Measurements from ENCODE around the gene ZNF775.
A peak's percentile ranks its signal among the peaks of the same experiment; 100 is the strongest.

ZNF775 gene

GRCh38 chr7:150375662-150376521 lies 3.2 kb upstream of the ZNF775 start:
- H3K4me3 ChIP-seq (ENCODE audit: low read depth, low read length), result no peak overlapping the region
- no peak for DNase-seq
- peaks cover 30% of the 10 kb centered on the region for H3K36me3 ChIP-seq (replicated peaks)
- in situ Hi-C loops (cut with HindIII; ENCODE audit: low pct_ligation_motif_present, low sequenced_read_pairs), result no loop called here
- no peak overlapping the region for H3K27ac ChIP-seq
- TF ChIP-seq, protein P1, sequence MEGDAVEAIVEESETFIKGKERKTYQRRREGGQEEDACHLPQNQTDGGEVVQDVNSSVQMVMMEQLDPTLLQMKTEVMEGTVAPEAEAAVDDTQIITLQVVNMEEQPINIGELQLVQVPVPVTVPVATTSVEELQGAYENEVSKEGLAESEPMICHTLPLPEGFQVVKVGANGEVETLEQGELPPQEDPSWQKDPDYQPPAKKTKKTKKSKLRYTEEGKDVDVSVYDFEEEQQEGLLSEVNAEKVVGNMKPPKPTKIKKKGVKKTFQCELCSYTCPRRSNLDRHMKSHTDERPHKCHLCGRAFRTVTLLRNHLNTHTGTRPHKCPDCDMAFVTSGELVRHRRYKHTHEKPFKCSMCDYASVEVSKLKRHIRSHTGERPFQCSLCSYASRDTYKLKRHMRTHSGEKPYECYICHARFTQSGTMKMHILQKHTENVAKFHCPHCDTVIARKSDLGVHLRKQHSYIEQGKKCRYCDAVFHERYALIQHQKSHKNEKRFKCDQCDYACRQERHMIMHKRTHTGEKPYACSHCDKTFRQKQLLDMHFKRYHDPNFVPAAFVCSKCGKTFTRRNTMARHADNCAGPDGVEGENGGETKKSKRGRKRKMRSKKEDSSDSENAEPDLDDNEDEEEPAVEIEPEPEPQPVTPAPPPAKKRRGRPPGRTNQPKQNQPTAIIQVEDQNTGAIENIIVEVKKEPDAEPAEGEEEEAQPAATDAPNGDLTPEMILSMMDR (IDR thresholded peaks at IDR 0.05; ENCODE audit: low read depth, low read length, missing control alignments), result no peak
- H3K27me3 ChIP-seq (replicated peaks), result no peaks in the 10 kb centered on the region

DNA sequence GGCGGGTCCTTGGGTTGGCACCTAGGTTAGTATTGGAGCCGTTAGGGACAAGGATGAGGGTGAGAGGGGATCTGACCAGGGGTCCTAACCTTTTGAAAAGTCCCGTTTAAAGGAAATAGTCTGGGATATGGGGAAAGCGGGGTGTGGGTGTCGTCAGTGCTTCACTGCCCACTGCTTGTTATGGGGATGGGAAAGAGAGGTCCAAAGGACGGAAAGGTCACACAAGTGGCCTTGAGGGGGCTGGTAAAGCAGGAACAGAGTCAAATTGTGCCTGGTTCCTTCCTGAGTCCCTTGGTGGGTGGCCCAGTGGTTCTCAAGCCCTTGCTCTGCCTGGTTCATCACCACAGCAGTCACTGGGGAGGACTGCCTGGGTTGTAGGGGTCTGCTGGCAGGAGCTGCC lies 2.6 kb upstream of the ZNF775 start:
- Histone ChIP-seq H3K27me3 (replicated peaks) (no peaks in the 10 kb centered on the region), H3K4me3 (ENCODE audit: low read depth, low read length) (no peak overlapping the region), H3K36me3 (replicated peaks) (peaks cover 26% of the 10 kb centered on the region), H3K27ac (no peak overlapping the region)
- in situ Hi-C loops (cut with HindIII; ENCODE audit: low pct_ligation_motif_present, low sequenced_read_pairs), result no loop called here
- TF ChIP-seq, protein P1 (IDR thresholded peaks at IDR 0.05; ENCODE audit: low read depth, low read length, missing control alignments), result no peak
- DNase-seq, result no peak

DNA sequence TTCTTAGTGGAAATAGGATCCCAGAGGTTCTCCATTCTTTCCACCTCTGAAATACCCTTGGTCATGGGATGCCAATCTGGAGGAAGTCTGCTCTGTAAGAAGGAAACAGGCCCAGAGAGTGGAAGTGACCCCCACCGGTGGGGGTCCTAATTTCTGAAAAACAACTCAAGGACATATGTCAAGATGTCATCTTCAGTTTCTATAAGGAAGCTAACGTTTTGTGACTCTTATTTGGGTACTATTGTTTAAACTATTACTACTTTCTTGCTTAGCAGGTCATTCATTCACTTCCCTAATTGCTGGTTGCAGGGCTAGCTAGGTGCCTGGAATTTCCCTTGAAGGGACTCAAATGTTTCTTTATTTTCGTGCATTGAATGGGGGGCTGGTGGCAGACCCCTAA lies 1.9 kb upstream of the ZNF775 start:
- no peak overlapping the region for H3K27ac ChIP-seq
- no peak for DNase-seq
- H3K27me3 ChIP-seq (replicated peaks), result no peaks in the 10 kb centered on the region
- peaks cover 21% of the 10 kb centered on the region for H3K36me3 ChIP-seq (replicated peaks)
- TF ChIP-seq, protein P1 (IDR thresholded peaks at IDR 0.05; ENCODE audit: low read depth, low read length, missing control alignments), result no peak
- in situ Hi-C loops (cut with HindIII; ENCODE audit: low pct_ligation_motif_present, low sequenced_read_pairs), result no loop called here
- no peak overlapping the region for H3K4me3 ChIP-seq (ENCODE audit: low read depth, low read length)

DNA sequence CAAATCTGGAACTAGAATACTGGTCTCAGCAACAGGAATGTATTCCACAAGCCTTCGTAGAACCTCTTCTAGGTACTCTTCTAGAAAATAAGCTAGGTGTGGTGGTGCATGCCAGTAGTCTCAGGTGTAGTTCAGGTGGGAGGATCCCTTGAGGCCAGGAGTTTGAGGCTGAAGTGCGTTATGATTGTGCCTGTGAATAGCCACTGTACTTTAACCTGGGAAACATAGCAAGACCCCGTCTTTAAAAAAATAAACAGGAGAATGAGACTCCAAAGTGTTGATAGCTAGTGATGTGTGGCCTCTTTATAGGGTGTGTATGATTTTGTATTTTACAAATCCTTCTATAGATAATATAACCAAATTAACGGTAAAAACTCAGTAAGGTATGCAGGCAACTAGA lies 1.5 kb upstream of the ZNF775 start:
- Histone ChIP-seq H3K36me3 (replicated peaks) (peaks cover 17% of the 10 kb centered on the region), H3K4me3 (ENCODE audit: low read depth, low read length) (no peak overlapping the region), H3K27ac (no peak overlapping the region), H3K27me3 (replicated peaks) (no peaks in the 10 kb centered on the region)
- TF ChIP-seq, protein P1 (IDR thresholded peaks at IDR 0.05; ENCODE audit: low read depth, low read length, missing control alignments), result no peak
- no peak for DNase-seq
- in situ Hi-C loops (cut with HindIII; ENCODE audit: low pct_ligation_motif_present, low sequenced_read_pairs), result no loop called here

DNA sequence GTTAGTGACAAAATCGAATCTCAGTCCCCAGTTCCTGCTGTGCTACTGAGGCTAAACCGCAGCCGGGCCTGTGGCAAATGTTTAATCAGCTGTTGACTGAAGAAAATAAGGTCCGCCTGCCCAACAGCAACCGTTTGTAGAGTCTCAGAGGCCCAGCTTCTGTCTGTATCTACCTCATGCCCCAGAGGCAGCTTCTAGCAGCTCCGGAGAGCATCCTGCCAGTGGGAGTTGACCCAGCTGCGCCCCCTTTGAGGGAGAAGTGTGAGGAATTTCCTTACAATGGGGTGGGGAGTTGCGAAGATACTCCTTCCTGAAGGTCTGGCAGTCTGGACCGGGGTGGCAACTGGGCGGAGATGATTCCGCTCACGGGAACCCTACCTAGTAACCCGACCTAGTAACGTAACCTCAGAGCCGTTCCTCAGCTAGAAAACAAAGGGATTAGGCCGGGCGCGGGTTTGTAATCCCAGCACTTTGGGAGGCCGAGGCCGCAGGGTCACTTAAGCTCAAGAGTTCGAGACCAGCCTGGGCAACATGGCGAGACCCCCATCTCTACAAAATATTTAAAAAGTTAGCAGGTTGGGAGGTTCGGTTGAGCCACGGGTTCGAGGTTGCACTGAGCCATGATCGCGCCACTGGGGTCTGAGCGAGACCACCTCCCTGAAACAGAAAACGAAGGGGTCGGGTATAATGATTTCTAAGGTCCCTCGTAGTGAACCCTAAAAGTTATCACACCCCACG lies 846 bp upstream of the ZNF775 start:
- peak overlapping the region; percentile 73 for H3K4me3 ChIP-seq (ENCODE audit: low read depth, low read length)
- H3K27ac ChIP-seq, result peak overlapping the region; percentile 40
- in situ Hi-C loops (cut with HindIII; ENCODE audit: low pct_ligation_motif_present, low sequenced_read_pairs), result no loop called here
- peaks cover 10% of the 10 kb centered on the region for H3K36me3 ChIP-seq (replicated peaks)
- TF ChIP-seq, protein P1 (IDR thresholded peaks at IDR 0.05; ENCODE audit: low read depth, low read length, missing control alignments), result peak; percentile 51
- no peaks in the 10 kb centered on the region for H3K27me3 ChIP-seq (replicated peaks)
- DNase-seq, result peak; percentile 39
